Measurements from ENCODE around the gene ZNF577.
"Not testable (repeated sequence)": the region's sequence is repeated elsewhere in the genome, so short reads cannot be mapped to it uniquely, and the experiment has no call there.

Gene ZNF577

DNA sequence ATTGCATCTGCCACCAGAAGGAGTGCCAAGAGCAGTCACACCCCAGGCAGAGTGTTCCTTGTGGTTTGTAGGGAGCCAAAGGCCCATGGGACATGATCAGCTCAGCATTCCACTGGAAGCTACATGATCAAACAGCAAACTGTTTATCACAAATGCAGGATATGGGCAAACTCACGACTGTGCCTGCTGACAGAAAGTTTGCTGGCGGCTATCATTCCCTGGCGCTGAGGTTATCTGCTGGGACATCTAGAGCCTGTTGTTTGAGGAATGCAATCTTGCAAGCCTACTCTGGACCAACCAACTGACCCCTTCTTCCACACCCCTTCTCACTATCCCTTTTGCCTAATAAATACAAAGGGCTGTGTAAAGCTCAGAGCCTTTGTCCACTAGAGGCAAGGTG, 31.9 kb upstream of the ZNF577 start:
- no peak for DNase-seq (ENCODE audit: low read depth)
- no peak overlapping the region for H3K4me3 ChIP-seq (ENCODE audit: low read depth, low read length)
- TF ChIP-seq, protein P1, sequence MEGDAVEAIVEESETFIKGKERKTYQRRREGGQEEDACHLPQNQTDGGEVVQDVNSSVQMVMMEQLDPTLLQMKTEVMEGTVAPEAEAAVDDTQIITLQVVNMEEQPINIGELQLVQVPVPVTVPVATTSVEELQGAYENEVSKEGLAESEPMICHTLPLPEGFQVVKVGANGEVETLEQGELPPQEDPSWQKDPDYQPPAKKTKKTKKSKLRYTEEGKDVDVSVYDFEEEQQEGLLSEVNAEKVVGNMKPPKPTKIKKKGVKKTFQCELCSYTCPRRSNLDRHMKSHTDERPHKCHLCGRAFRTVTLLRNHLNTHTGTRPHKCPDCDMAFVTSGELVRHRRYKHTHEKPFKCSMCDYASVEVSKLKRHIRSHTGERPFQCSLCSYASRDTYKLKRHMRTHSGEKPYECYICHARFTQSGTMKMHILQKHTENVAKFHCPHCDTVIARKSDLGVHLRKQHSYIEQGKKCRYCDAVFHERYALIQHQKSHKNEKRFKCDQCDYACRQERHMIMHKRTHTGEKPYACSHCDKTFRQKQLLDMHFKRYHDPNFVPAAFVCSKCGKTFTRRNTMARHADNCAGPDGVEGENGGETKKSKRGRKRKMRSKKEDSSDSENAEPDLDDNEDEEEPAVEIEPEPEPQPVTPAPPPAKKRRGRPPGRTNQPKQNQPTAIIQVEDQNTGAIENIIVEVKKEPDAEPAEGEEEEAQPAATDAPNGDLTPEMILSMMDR (IDR thresholded peaks at IDR 0.05; ENCODE audit: control insufficient read depth, extremely low read depth, insufficient read depth), result no peak

DNA sequence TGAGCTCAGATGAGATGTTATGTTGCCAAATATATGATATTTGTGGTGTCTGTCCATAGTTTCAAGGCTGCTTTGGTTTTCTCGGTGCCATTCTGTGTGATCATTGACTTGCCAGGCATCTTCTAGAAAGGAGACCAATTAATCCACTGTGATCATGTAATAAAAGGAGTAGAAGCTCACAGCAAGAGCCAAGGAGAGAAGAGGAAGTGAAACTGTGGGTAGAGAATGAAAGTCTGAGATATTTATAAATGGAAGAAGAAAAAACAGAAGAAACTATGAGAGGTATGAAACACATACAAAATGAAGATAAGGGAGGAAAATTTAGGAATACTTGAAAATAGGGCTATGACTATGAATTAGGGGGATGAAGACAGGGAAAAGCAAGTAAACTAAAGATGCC, 28.4 kb upstream of the ZNF577 start:
- no peak overlapping the region for H3K4me3 ChIP-seq (ENCODE audit: low read depth, low read length)
- TF ChIP-seq, protein P1 (IDR thresholded peaks at IDR 0.05; ENCODE audit: control insufficient read depth, extremely low read depth, insufficient read depth), result no peak
- DNase-seq (ENCODE audit: low read depth), result no peak

DNA sequence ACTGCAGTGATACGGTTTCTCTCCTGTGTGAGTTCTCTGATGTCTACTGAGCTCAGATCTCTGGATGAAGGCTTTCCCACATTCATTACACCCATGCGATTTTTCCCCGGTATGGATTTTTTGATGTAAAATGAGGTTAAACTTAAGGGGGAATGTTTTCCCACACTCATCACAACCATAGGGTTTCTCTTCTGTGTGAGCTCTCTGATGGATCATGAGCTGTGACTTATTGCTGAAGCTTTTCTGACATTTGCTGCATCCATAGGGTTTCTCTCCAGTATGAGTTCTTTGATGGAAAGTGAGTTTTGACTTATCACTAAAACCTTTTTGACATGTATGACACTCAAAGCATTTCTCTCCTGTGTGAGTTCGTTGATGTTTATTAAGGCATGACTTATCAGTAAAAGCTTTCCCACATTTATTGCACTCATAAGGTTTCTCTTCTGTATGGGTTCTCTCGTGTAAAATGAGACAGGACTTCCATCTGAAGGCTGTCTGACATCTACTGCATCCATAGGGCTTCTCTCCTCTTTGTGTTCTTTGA, 27.6 kb upstream of the ZNF577 start:
- TF ChIP-seq, protein P1 (IDR thresholded peaks at IDR 0.05; ENCODE audit: control insufficient read depth, extremely low read depth, insufficient read depth), result no peak
- no peak overlapping the region for H3K4me3 ChIP-seq (ENCODE audit: low read depth, low read length)
- no peak for DNase-seq (ENCODE audit: low read depth)

DNA sequence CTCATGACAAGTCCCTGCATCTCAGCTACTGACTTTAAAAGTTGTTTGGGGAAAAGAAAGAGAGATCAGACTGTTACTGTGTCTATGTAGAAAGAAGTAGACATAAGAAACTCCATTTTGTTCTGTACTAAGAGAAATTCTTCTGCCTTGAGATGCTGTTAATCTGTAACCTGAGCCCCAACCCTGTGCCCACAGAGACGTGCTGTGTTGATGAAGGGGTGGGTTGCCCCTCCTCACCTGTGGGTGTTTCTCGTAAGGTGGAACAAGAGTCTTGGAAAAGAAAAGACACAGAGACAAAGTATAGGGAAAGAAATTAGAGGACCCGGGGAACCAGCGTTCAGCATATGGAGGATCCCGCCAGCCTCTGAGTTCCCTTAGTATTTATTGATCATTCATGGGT, 20.2 kb upstream of the ZNF577 start:
- H3K4me3 ChIP-seq (ENCODE audit: low read depth, low read length); DNase-seq (ENCODE audit: low read depth): not testable (repeated sequence)

DNA sequence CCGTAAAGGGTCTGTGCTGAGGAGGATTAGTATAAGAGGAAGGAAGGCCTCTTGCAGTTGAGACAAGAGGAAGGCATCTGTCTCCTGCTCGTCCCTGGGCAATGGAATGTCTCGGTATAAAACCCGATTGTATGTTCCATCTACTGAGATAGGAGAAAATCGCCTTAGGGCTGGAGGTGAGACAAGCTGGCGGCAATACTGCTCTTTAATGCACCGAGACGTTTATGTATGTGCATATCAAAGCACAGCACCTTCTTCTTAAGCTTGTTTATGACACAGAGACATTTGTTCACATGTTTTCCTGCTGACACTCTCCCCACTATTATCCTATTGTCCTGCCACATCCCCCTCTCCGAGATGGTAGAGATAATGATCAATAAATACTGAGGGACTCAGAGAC, 18.4 kb upstream of the ZNF577 start:
- DNase-seq (ENCODE audit: low read depth), result not testable (repeated sequence)

DNA sequence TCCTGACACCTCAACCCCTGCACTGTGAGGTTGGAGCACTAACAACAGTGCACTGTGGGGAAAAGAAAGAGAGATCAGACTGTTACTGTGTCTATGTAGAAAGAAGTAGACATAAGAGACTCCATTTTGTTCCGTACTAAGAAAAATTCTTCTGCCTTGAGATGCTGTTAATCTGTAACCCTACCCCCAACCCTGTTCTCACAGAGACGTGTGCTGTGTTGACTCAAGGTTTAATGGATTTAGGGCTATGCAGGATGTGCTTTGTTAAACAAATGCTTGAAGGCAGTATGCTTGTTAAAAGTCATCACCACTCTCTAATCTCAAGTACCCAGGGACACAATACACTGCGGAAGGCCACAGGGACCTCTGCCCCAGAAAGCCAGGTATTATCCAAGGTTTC, 17.9 kb upstream of the ZNF577 start:
- H3K4me3 ChIP-seq (ENCODE audit: low read depth, low read length); DNase-seq (ENCODE audit: low read depth): not testable (repeated sequence)

More for the DNA sequence above, 18.4 kb upstream of the ZNF577 start:
- H3K4me3 ChIP-seq (ENCODE audit: low read depth, low read length), result not testable (repeated sequence)

DNA sequence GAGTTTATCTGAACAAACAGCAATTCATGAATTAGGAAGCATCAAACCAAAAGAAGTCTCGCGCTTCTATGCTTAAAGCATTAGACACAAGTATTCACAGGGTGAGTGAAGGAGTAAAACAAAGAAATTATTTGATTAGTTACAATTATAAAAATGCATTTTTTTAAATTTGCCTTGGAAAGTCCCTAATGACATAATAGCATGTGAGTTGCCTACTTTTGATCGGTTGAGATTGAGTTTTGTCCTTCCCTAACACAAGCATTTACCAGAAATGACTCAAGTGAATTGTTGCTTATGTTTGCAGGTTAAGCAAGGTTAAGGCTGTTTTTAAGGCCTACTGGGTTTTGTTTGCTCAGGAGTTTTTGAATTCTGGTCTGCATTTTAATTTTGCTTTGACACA, 17.5 kb upstream of the ZNF577 start:
- H3K4me3 ChIP-seq (ENCODE audit: low read depth, low read length), result no peak overlapping the region; the same call in 1 of the 2 replicates
- TF ChIP-seq, protein P1 (IDR thresholded peaks at IDR 0.05; ENCODE audit: control insufficient read depth, extremely low read depth, insufficient read depth), result no peak
- no peak for DNase-seq (ENCODE audit: low read depth)

DNA sequence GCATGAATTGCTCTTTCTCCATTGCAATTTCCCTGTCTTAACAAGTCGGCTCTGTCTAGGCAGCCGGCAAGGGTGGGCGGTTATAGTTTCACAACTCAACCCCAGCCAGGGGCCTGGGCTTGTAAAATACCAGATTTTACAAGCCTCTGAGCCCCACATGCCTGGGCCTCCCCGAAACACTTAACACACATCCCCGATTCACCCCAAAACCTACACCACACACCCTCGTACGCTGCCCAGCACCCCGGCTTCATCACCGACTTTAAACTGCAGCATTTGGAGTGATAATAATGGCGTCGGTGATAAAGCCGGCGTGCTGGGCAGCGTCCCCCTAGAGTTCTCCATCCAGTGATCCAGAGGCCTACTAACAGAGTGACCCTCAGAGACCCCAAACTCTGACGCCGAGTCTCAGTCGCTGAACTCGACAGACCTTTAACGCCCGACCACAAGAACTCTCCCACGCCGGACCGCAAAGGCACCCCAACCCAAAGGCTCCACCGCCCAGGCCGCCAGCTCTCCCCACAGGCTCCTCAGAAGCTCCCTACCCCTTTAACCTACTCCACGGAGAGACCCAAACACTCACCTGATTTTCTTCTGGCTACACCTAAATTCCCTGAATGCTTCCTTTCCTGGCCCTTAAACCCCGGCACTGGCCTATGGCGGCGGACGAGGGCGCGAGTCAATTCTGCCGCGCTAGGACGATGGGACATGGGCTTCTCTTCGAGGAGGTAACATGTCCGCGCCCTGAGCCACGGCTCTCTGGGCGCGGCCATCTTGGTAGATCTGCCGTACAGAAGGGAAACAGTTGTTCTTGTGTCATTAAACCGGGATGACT, 16.8 kb upstream of the ZNF577 start, which contains the start of gene ZNF649:
Gene ZNF649 (minus strand): TSS at position 687 of the 835 bp plus-strand sequence. CDS start 4,910 bp downstream, outside the sequence.
- peak; percentile 63 for DNase-seq (ENCODE audit: low read depth)
- H3K4me3 ChIP-seq (ENCODE audit: low read depth, low read length), result peak within 1 kb of the TSS; percentile 82
- TF ChIP-seq, protein P1 (IDR thresholded peaks at IDR 0.05; ENCODE audit: control insufficient read depth, extremely low read depth, insufficient read depth), result peak; percentile 37
